ENCODE measurements around the gene CCNG2.
"Not testable (repeated sequence)": the region's sequence is repeated elsewhere in the genome, so short reads cannot be mapped to it uniquely, and the experiment has no call there.

CCNG2 gene, protein sequence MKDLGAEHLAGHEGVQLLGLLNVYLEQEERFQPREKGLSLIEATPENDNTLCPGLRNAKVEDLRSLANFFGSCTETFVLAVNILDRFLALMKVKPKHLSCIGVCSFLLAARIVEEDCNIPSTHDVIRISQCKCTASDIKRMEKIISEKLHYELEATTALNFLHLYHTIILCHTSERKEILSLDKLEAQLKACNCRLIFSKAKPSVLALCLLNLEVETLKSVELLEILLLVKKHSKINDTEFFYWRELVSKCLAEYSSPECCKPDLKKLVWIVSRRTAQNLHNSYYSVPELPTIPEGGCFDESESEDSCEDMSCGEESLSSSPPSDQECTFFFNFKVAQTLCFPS

DNA sequence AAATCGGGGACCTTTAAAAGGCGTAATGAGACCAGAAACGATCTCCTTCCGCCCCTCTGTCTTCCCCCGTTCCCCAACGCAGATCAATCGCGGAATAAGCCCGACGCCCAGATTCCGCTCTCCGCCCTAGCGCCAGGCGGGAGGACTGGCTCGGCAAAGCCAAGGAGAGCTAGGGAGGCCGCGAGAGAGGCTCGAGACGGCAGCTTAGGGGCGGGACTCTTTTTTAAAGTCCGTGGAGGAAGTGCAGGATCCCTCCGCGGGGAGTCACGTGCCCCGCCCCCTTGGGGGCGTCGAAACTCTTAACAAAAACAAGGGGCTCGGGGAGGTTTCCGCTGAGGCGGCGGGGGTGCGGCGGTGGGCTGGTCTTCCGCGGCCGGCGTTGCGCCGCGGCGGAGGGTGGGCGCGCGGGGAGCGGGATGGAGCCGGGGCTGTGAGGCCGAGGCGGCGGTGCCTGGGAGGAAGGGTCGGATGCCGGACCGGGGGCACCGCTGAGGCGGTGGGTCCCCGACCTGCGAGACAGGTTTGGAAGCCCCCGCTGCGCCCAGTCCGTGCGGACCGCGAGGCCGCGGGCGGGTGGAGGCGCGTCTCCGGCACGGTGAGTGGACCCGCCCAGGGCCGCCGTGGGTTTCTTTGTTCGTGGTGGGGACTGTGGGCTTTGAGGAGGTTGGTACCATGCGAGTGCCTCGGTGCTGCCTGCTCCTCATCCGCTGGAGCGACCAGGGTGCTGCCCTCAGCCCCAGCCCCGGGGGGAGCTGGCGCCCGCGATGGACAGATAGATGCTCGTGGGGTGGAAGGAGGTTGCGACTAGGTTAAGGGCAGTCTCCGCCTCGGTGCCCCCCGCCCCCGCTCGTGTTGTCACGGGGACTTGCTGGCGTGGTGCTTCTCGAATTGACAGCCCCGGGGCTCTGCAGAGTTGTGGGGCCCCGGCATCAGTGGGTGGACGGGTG is at the start of gene CCNG2:
CCNG2 (plus strand) TSS at position 296 of the 947 bp plus-strand sequence. CDS start 1,326 bp downstream, outside the sequence.
- DNase-seq (ENCODE audit: low spot score): no peak

DNA sequence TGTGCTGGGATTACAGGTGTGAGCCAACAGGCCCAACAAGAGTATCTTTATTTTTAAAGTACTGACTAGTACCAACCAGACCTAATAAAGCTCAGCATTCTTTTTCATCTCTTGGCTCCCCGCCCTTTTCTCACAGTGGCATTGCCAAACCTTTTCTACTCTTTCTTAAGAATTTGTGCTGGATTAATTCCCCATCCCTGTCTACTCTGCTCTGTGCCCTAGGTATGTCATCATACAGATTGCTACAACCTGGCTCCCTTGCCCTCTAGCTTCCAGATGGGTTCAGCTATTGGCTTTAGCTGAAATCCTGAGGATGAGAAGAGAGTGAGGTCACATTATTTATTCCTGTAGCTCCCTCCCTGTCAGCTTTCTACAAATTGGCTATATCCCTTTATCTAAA is 46.3 kb upstream of the CCNG2 start:
- DNase-seq (ENCODE audit: low spot score): no peak

DNA sequence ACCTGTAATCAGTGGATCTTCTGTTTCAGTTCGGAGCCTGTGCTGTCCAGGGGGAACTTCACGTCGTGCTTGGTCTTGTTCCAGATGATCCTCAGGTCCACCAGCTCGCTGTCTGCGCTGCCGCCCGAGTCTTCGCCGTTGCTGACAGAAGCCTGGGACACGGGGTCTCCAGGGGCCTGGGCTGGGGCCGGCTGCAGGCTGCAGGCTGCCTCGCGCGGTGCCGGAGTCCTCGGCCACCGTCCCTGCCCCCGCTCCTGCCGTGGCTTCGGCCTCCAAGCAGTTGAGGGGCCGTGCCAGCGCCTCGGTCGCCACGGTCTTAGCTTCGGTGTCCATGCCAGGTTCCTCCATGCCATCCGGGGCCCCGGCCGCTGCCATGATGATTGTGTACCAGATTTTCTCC is 43.9 kb upstream of the CCNG2 start:
- no peak for DNase-seq (ENCODE audit: low spot score)

DNA sequence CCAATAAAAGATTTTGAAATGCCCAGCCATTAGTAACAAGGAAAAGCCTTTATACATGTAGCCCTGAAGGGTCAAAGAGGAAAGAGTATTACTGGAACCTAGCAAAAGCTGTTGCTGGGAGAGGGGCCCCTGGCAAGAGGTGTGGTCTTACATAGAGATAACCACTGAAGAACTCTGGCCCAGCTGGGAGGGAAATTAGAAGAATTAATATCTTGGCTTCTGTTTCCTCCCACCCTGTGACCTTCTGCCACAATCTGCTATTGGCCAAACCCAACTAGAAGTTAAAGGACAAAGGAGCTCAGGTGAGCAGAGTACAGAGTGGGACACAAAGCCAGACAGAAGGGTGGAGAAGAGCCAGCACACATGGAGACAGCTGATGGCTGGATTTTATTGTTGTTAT is 39.3 kb upstream of the CCNG2 start:
- no peak for DNase-seq (ENCODE audit: low spot score)

DNA sequence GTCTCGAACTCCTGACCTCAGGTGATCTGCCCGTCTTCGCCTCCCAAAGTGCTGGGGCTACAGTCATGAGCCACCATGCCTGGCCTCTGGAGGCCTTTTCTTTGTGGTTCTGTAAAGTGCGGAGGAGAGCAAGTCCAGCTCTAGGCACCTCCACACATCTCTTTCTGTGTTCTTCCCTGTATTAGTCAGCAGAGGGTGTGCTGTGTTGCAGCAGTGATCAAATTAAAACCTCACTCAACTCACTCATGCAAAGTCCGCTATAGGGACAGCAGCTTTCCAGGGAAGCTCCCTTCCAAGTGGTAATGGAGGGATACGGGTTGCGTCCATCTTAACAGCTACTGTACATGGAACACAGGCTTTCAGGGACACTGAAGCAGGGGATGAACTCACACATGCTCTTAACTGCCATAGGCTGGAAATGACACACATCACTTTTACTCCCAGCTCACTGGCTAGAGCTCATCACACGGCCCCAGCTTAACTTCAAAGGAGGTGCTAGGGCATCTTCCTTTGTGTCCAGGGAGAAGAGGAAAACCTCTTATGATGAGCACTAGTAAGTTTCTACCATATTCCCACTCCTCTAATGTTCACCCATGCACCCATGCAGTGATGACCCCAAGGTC is 36.0 kb upstream of the CCNG2 start:
- no peak for DNase-seq (ENCODE audit: low spot score)

DNA sequence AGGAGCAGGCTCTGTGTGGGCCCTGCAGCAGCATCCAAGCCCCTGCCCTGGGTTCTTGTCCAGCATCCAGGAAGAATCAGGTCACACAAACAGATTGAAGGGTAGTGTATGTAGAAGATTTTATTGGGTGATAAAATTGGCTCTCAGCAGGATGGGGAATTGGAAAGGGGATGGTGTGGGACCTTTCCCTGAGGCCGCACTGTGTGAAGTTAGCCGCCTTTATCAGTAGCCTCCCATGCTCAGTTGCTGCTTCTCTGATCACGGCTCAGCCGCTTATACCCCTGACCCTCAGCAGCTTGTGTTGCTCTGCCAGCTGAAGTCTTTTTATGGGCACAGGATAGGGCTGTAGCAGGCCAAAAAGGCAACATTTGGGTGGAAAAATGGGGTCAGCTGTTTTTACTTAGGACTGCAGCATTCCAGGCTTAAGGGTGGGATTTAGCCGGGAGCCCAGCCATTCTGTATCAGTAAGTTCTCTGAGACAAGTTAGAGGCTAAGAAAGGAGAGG is 35.2 kb upstream of the CCNG2 start:
- DNase-seq (ENCODE audit: low spot score): no peak

DNA sequence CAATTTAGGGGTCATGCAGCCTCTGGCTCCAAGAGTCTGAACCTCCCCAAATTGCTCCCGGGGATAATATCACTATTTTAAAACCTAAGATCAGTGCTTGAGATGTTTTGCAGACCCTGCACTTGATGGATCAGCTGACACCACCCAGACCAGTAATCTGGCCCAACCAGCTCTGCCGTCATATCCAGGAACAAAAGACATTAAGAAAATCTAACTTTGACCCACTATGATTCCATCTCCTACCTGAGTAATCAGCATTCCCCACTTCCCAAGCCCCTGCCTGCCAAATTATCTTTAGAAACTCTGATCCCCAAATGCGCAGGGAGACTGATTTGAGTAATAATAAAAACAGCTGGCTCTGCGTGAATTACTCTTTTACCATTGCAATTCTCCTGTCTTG is 34.4 kb upstream of the CCNG2 start:
- no peak for DNase-seq (ENCODE audit: low spot score)

DNA sequence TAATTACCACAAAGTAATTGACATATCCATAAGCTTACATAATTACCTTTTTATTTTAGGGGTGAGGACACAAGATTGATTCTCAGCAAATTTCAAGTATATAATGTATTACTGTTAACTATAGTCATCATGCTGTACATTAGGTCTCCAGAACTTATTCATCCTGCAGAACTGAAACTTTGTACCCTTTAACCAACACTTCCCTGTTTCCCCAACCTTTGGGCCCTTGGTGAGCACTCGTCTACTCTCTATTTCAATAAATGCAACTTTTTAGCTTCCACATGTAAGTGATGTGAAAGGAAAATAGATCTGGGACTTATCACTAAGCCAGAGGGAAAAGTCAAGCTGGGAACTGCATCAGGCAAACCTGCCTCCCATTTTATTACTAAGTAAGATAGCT is 33.6 kb upstream of the CCNG2 start:
- no peak for DNase-seq (ENCODE audit: low spot score)

DNA sequence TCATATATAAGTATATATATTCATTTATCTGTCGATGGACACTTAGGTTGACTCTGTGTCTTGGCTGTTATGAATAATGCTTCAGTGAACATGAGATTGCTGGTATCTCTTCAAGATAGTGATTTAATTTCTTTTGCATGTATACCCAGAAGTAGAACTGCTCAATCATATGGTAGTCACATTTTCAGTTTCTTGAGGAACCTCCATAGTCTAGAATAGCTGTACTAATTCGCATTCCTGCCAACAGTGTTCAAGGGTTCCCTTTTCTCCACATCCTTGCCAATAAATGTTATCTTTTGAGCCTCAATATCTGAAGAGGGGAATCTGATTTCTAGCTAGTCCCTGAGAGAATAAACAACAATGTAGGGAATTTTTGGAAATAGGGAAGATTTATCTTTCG is 32.4 kb upstream of the CCNG2 start:
- DNase-seq (ENCODE audit: low spot score): no peak

DNA sequence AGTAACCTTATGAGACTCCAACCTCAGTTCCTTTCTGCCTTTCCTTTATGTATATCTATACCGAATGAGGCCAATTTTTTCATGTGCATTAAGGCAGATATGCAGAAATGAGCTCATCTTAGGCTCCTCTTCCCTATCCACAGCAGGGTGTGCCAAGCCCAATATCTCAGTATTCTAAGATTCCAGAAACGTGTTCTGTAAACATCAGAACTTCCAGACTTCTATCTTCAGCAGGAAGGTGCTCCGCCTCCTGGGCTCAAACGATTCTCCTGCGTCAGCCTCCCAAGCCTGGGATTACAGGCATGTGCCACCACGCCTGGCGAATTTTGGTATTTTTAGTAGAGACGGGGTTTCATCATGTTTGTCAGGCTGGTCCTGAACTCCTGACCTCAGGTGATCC is 31.0 kb upstream of the CCNG2 start:
- no peak for DNase-seq (ENCODE audit: low spot score)

DNA sequence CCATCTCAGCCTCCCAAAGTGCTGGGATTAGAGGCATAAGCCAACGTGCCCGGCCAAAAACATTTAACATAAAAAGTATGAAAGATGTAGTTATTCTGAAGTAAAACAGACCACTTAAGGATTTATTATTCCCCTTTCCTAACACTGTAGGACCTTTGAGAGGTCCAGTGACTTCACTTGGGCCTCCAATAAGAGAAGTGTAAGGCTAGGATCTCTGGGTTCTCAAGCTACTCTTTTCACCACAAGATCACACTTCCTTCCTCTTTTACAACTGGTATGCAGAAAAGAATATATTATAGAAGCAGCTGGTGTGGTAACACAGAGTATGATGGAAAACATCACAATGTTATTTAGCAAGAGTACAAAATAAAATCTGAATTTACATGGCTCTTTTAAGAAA is 30.2 kb upstream of the CCNG2 start:
- no peak for DNase-seq (ENCODE audit: low spot score)

DNA sequence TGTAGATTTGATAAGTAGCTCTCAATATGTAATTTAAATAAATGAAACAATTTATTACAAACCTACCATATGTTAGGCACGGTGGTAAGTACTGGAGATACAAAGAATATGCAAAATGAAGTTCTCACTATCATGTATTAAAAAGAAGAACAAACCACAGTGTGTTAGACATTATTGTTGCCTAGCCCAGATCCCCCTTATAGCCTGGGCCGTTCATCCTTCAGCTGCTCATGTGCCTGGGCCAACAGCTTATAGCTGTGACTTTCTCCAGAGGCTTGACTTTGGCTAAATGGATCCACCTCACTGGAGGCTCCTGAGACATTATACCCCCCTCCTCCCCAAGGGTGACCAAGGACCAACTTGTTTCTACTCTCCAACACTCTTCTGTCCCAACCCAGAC is 29.8 kb upstream of the CCNG2 start:
- no peak for DNase-seq (ENCODE audit: low spot score)

DNA sequence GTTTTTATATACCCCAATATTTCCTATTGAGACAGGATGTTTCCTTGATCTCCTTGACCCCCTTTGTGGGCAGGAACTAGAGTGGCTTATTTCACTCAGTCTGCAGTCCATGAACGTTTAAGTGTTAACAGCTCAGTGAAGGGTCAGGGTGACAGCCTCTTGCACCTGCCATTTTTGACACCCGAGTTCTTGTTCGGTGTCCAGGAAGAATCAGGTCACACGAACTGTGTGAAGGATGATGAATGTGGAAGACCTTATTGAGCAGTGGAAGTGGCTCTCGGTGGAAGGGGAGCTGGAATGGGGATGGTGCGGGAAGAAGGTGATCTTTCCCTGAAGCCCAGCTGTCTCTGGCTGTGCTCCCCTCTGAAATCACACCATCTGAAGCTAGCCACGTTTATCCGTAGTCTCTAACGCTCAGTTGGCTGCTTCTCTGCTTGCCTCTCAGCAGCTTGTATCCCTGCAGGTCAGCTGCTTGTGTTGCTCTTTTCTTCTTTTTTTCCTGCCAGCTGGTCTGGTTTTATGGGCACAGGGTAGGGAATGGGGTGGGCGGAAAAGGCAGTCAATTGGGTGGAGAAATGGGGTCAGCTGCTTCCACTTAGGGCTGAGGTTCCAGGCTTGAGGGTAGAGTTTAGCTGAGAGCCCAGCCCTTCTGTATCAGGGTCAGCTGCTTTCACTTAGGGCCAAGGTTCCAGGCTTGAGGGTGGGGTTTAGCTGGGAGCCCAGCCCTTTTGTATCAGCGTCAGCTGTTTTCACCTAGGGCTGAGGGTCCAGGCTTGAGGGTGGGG is 29.0 kb upstream of the CCNG2 start:
- DNase-seq (ENCODE audit: low spot score): no peak

DNA sequence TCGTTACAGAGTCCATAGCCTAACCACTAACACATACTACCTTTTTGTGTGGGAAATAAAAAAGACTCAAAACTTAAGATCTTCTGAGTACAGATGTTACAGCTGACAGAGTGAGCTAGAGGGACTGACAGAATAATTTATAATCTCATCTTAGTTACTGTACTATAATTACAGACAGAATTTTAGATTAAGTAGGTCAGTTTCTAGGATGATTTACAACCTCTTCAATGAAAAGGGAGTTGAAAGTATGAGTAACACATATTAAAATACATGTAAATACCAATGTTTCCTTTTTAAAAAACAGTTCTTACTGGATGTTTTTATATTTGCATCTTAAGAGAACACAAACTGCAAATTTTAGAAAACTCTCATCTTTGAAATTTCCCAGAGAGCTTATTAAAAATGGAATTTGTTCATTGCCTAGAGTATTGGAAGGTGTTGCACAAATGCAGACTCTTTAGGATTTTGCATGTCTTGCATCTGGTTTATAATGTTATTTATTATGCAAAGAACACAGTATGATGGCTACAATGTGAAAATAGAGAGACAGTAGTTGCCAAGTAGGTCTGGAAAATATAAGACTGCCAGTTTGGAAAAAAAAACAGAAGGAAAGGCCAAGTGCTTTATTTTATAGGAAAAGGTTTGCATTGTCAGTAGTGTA is 24.2 kb upstream of the CCNG2 start:
- DNase-seq (ENCODE audit: low spot score): no peak

DNA sequence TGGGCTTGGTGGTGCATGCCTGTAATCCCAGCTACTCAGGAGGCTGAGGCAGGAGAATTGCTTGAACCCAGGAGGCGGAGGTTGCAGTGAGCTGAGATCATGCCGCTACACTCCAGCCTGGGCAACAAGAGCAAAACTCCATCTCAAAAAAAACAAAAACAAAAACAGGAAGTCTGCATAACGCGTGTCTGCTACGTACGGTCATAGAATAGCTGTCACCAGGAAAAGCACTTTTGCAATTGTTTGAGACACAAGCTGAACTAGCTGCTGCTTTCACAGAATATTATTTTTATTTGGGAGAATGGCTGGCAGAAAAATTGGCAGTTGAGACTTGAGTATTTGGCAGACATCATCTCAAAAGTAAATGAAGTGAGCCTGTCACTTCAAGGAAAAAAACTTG is 19.6 kb upstream of the CCNG2 start:
- not testable (repeated sequence) for DNase-seq (ENCODE audit: low spot score)

DNA sequence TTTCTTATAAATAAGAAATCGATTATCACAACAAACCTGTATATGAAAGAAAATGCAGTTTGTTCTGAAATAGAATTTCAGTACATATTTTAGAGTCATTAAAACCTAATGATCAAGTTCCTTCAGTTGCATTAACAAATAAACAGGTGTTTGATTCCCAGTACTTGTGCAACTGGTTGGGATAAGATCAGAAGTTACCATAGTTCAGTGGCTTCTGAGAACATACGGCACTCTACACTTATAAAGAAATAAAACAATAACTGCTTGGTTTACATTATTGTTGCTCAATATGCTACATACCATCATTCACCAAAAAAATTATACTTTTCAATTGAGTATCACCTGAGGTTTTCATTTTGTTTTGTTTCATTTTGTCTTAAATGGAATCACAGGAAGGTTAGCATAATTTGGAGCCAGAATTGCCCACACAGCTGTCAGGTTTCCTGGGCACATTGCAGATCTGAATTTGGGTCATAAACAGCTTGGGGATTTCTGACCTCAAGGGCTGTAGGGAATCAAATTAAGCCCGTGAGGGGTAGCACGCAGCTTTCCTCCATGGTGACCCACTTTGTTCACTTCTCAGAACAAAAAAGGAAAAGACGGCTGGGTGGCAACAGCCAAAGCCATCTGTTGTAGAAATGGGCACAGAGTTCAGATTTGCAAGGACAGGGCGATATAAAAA is 14.9 kb upstream of the CCNG2 start:
- no peak for DNase-seq (ENCODE audit: low spot score)

DNA sequence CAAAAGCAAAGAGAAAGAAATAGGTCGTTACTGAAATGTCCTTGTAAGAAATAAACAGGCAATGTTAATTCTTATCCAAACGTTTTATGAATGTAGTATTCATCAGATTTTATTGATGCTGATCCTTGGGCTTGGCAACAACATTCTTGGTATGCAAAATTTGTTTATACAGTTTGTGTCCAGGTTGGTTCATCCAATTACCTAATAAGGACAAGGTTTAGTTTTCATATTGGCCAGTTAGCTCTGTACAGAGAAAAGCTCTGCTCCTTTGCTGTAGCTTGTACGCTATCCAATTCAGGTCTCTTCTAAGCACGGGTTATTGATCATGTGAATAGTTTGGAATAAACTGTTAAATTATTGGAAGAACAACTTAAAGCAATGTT is 14.4 kb upstream of the CCNG2 start:
- no peak for DNase-seq (ENCODE audit: low spot score)

DNA sequence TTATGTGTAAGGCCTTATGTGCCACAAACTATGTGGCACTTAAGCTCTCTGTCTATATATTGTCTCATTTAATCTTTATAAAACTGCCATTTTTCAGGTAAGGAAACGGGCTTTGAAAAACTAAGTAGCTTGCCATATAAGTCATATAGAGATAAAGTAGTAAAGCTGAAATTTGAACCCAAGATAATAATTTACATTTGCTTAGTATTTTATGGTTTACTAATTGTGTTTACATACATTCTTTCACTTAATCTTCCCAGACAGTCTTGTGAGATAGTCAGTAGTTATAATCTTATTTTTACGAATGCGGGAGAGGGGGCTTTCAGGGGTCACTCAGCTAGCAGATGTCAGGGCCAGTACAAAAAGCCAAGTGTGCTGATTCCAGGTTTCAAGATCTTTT is 13.9 kb upstream of the CCNG2 start:
- DNase-seq (ENCODE audit: low spot score): no peak

DNA sequence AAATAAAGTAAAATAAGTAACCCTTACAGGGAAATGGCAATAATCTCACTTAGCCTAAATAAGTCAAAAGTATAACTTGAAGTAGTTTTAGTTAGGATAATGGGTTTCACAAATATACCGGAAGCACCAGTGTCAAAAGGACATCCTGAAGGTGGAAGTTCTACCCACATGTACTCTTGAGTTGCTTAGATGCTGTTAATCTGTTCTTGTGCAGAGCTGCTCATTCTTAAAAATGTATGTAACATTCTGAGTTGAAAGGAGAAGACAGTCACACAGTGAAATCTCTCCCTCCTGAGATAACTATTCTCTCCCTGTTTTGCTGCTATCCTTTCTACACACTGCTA is 11.2 kb upstream of the CCNG2 start:
- DNase-seq (ENCODE audit: low spot score): no peak

DNA sequence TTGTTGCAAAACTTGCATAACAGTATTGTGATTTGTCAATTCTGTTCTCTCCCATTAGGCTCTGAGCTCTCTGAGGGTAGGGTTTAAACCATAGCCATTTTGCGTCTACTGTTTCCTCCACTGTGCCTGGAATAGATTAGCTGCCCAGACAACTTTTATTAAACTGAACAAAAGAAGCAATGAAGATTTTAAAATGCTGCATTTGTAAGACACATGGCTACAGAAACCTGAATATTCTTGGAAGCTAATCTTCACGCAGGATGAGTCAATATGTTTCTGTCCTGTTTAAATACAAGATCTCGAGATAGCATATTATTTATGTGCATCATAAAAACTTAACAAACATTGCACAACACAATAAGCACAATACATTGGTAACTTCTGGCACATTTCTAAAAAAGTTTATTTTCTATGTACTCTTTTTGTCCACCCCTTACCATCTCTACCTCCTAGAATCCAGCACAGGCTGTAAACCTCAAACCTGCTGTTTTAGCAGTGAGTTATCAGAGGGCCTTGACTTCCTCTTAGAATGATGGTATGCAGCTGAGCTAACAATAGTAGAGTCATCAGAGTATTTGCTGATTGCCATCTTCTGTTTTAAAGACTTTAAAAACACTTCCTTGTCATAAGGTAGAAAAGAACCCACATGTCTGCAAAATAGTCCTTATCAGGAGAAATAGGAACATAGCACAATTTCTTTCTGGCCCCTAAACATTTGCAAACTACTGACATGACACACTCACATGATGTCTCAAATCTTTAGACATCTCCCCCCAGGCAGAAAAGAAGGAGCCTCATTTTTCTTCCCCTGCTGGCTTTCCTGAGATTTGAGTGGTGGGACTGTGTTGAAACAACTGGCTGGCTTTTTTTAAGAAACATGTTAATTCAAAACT is 10.6 kb upstream of the CCNG2 start:
- no peak for DNase-seq (ENCODE audit: low spot score)
